ENCODE data around the gene PHACTR1. TPM values are rescaled to one million over a fixed set of nuclear protein-coding genes. Genes with fewer than 3 reads are reported as not detected.

PHACTR1 gene
- total RNA-seq, 1 donor from 2014 or later, result 72.8 TPM

DNA sequence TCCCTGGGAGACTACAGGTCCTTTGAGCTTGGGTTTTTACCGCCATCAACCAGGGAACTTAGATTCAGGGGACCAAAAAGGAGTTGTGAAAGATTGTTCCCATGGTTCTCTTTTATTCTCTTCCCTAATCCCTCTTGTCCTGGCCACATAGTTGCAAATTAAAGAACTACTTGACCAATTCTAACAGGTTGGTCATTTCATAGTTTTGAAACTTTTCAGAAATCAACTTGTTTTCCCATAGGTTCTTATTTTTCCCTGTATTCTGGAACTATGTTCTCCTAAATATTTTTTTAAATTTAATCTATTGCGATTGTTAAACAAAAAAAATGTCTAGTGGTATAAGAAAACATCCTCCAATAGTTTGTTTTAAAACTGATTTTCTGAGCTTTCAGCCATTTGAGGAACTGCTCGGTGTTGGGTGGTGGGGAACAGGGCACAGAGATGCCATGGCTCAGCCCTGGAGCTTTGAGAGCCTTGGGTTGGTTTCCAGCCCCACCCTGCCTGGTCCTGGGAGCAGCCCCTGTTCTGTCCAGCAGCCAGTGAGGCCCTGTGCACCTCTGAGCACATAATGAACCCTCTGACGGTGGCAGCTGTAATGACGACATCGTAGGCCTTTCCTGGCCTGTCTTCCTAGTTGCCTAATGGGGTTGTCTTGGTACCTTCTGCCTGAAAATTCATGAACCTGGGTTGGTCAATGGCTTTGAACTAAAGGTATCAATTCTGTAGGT lies 558.3 kb downstream of the PHACTR1 start:
- intact Hi-C loops (cut with DNase I), result no loop called here
- ATAC-seq (no peak), DNase-seq (no peak)
- Histone ChIP-seq H3K27ac (peak overlapping the region; percentile 47), H3K36me3 (peaks cover 21% of the 10 kb centered on the region), H3K4me3 (peak overlapping the region; percentile 44), H3K4me1 (no peaks in the 10 kb centered on the region), H3K27me3 (no peaks in the 10 kb centered on the region), H3K9me3 (no peaks in the 10 kb centered on the region)
- TF ChIP-seq, protein P1, sequence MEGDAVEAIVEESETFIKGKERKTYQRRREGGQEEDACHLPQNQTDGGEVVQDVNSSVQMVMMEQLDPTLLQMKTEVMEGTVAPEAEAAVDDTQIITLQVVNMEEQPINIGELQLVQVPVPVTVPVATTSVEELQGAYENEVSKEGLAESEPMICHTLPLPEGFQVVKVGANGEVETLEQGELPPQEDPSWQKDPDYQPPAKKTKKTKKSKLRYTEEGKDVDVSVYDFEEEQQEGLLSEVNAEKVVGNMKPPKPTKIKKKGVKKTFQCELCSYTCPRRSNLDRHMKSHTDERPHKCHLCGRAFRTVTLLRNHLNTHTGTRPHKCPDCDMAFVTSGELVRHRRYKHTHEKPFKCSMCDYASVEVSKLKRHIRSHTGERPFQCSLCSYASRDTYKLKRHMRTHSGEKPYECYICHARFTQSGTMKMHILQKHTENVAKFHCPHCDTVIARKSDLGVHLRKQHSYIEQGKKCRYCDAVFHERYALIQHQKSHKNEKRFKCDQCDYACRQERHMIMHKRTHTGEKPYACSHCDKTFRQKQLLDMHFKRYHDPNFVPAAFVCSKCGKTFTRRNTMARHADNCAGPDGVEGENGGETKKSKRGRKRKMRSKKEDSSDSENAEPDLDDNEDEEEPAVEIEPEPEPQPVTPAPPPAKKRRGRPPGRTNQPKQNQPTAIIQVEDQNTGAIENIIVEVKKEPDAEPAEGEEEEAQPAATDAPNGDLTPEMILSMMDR (IDR thresholded peaks at IDR 0.05), result no peak

DNA sequence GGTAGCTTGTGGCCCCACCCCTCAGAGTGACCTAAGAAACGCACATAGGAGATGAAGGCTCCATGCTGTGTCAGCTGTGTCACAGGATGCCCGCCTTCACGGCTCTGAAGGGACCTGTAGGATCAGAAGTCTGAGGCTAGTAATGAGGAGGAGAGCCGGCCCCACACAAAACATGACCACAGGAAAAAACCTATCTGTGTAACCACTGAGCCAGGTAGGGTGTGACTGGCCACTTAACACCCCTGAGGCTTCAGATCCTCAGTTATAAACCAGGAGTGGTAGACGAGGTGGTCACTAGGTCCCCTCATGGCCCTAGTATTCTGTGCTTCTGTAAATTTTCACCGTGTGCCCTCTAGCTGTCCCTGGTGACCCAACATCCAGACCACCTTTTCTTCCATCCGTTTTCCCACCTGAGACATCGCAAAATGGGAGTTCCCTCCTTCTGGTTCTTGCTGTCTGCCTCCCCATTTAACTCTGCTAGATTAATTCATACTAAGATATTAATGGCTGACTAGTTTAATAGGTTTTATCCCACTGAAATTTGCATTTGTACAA lies 558.9 kb downstream of the PHACTR1 start:
- DNase-seq, result no peak
- H3K36me3 ChIP-seq, result peaks cover 26% of the 10 kb centered on the region
- H3K4me3 ChIP-seq, result no peak overlapping the region
- TF ChIP-seq, protein P1 (IDR thresholded peaks at IDR 0.05), result no peak
- intact Hi-C loops (cut with DNase I), result no loop called here
- H3K4me1 ChIP-seq, result no peaks in the 10 kb centered on the region
- H3K27me3 ChIP-seq, result no peaks in the 10 kb centered on the region
- no peak overlapping the region for H3K27ac ChIP-seq
- H3K9me3 ChIP-seq, result no peaks in the 10 kb centered on the region
- no peak for ATAC-seq

DNA sequence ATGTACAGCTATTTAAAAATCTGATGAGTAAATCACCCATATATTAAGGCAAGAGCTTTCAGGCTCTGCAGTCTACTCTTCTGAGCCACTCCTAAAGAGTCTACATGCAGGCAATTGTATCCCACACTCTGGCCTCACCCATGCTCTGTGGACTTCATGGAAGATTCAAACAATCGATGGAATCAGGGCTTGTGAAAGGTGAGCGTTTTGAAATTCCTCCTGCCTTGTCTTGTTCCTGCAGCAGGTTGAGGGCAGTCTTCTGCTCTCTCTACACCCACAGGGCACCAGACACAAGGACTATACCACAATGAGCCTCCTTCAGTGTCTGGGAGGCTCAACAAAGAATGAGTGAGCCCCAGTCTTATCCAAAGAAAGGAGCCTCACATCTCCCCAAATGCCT lies 560.7 kb downstream of the PHACTR1 start:
- ATAC-seq (no peak), DNase-seq (no peak)
- Histone ChIP-seq H3K9me3 (no peaks in the 10 kb centered on the region), H3K27ac (no peak overlapping the region), H3K4me3 (no peak overlapping the region), H3K4me1 (no peaks in the 10 kb centered on the region), H3K27me3 (no peaks in the 10 kb centered on the region), H3K36me3 (peaks cover 35% of the 10 kb centered on the region)
- TF ChIP-seq, protein P1 (IDR thresholded peaks at IDR 0.05), result no peak
- intact Hi-C loops (cut with DNase I), result no loop called here

DNA sequence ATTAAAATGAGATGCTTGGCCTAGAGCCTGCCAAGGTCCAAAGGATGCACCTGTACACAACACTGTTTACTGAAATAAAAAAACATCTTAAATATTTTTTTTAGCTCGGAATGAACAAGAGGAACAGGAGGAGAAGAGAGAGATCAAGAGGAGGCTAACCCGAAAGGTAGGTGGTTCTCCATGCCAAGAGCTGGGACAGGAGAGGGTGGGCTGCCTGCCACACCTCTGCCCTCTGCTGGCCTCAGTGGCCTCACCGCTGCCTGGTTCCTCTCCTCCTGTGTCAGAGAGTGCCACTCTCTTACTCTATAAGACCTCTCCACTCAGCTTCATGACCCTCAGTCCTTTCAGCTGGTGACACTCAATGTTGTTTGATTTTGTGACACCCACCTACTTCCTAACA lies 561.6 kb downstream of the PHACTR1 start:
- TF ChIP-seq, protein P1 (IDR thresholded peaks at IDR 0.05), result peak; percentile 7
- intact Hi-C loops (cut with DNase I), result no loop called here
- H3K4me3 ChIP-seq, result no peak overlapping the region
- no peak for DNase-seq
- H3K36me3 ChIP-seq, result peaks cover 36% of the 10 kb centered on the region
- H3K4me1 ChIP-seq, result no peaks in the 10 kb centered on the region
- no peaks in the 10 kb centered on the region for H3K27me3 ChIP-seq
- no peak for ATAC-seq
- no peak overlapping the region for H3K27ac ChIP-seq
- H3K9me3 ChIP-seq, result no peaks in the 10 kb centered on the region

DNA sequence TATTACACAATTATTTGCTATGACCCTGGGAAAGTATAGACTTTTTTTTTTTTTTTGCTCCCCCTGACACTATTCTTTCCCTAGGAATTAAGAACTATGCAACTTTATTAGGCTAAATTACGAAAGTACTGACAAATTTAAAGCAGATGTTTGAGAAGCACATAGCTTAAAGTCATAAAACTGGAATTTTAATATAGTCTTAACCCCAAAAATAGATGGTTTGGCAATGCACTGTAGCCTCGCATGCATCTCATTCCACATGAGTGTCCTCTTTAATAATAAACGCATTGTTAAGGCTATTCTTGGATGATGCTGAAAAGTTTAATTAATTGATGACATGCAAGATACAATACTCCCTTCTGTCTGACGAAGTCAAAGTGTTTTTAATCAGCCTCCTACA lies 562.4 kb downstream of the PHACTR1 start:
- ATAC-seq (no peak), DNase-seq (no peak)
- intact Hi-C loops (cut with DNase I), result no loop called here
- Histone ChIP-seq H3K27me3 (no peaks in the 10 kb centered on the region), H3K9me3 (no peaks in the 10 kb centered on the region), H3K4me3 (no peak overlapping the region), H3K4me1 (no peaks in the 10 kb centered on the region), H3K36me3 (peaks cover 44% of the 10 kb centered on the region), H3K27ac (no peak overlapping the region)
- TF ChIP-seq, protein P1 (IDR thresholded peaks at IDR 0.05), result no peak

All from upper lobe of right lung (tissue), 1 donor.